GM12892 (cell line): ENCODE results near the gene NEFH.

ENCODE experiments used
- DNase-seq: peaks from one replicate; pipeline ENCODE4 v3.0.0; 2011; ENCODE audit not compliant: insufficient read length
- FAIRE-seq: peaks from 2 replicates; lab custom pipeline; 2011; peaks lifted over from hg19 to GRCh38; lab: Jason Lieb, UNC
- POLR2A ChIP-seq: IDR thresholded peaks from 2 replicates; pipeline ENCODE4 v1.6.1; 2011; ENCODE audit warnings: low read depth, low read length, control low read depth
- POLR2AphosphoS5 ChIP-seq: IDR thresholded peaks from 2 replicates; pipeline ENCODE4 v1.6.1; 2011; ENCODE audit warnings: low read depth, low read length, control low read depth
- TAF1 ChIP-seq: IDR thresholded peaks from 2 replicates; pipeline ENCODE4 v1.6.1; 2011; ENCODE audit warnings: low read depth, mild to moderate bottlenecking, control low read depth, low read length, borderline replicate concordance

The NEFH gene

DNA sequence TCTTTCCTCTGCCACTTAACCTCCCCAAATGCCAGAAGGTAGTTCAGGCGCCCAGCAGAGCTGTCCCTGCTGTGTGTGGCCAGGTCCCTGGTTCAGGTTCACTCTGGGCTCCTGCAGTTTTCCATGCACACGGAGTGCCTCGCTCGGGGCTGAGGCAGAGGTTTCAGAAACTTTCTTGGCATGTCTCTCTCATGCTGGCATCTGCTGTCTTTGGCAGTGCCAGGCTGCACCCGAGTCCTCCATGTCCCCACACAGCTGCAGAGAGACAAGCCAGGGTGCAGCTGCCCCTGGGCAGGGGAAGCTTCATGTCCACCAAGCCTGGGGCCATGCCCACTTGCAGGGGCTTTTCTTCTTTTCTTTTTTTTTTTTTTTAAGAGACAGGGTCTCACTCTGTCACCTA, 7.0 kb upstream of the NEFH start:
- FAIRE-seq (no peak), DNase-seq (no peak)
- no peak for TF ChIP-seq POLR2AphosphoS5

DNA sequence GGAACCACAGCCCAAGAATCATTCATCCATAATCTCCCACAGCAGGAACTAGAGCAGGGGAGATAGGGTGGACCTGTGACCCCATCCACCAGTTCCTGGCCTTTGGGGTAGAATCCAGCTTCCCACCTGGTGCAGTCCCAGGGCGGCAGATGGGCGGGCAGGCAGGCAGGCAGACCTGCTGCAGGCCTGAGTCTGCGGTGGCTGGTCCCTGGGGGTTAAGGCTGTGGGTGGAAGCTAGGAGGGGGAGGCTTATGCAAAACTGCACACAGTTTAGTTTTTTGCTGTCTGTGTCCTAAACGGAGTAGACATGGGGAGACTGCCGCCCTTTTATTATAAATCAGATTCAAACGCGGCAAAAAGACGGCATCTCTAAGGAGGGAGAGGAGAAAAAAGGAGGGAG, 4.5 kb upstream of the NEFH start:
- FAIRE-seq: no peak
- no peak for DNase-seq
- TF ChIP-seq POLR2A (no peak), TAF1 (no peak), POLR2AphosphoS5 (no peak)

DNA sequence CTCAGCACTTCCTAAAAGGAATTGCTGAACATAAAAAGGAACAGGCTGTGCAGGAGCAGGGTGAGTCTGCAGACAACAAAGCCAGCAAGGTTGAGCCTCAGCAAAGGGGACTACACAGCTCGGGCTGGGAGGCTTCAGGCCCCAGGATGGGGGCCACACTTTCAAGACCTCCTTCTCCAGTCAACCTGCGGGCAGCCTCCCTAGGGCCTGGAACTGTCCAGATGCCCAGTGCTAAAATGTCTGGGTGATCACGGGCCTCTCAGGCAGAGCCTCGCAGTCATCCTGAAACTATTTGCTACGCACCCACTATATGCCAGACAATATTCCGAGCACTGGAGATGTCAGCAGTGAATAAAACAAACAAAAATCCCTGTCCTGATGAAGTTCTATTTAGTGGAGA, 3.9 kb upstream of the NEFH start:
- TF ChIP-seq TAF1 (no peak), POLR2A (no peak), POLR2AphosphoS5 (no peak)
- DNase-seq: no peak
- no peak for FAIRE-seq

DNA sequence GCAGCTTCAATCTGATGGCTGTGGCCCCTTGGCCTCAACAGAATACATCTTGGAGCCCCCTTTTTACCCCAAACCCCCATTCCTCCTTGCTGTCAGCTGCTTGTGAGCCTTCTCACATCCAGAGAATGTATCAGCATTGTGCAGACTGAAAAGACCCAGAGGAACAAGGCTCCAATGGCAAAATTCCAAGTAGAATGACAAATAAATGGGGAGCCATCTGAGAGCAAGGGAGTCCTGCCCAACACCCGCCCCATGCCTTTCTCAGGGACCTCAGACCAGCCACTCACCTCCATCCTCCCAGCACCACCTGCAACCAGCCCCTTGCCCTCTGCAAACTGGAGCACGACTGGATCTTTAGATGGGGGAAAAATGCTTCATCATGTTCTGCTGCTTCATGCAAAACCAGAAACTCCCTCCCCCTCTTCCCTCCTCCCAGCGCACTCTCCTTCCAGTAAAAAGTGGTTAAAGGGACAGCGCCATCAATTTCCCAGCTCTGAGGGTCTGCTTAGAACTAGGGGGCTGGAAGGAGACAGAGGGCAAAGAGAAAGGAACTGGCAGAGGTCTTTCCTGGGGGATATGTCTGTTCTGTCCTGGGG, 2.2 kb upstream of the NEFH start:
- DNase-seq (no peak), FAIRE-seq (no peak)
- no peak for TF ChIP-seq POLR2A
- no peak for TF ChIP-seq POLR2AphosphoS5

DNA sequence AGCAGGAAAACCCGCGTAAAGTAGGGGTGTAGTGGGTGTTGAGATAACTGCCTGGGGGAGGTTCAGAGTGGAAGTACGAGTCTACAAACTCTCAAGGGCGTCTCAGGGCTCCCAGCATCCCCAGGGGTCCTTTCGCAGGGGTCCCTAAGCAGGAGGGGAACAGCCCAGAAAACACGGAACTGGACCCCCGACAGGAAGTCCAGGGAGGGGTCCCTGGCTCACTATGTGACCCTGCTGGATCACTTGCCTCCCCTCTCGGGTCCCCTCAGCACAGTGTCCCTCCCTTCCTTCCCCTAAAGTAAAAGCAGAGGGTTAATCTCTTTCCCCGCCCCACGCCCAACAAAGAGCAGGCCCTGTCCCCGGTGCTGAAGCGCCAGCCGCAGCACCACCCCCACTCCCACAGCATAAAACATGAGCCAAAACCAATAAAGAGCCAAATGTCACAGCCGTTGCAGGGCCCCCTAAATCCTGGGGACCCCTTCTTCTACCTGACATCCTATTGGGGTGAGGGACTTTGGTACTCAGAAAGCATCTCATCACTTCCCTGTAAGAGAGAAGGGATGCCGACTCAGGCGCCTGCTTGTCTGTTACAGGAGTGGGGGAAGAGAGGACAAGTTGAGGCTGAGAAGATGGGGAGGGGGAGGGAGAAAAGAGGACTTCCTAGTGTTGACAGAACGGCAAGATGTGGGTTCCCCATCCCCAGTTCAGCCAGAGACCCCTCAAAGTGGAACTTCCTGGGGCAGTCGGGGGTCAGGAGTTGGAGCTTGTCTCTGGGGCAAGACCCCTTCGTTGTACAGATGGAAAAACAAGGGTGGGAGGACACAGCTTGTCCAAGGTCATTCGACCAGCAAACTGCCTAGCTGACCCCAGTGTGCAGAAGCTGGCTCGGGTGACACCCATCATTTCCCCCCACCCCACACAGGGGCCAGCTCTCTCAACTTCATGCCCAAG, 1.4 kb upstream of the NEFH start:
- TF ChIP-seq POLR2AphosphoS5: no peak
- TF ChIP-seq TAF1: no peak
- TF ChIP-seq POLR2A: no peak
- no peak for FAIRE-seq
- DNase-seq: no peak

DNA sequence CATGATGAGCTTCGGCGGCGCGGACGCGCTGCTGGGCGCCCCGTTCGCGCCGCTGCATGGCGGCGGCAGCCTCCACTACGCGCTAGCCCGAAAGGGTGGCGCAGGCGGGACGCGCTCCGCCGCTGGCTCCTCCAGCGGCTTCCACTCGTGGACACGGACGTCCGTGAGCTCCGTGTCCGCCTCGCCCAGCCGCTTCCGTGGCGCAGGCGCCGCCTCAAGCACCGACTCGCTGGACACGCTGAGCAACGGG, 169 bp downstream of the NEFH start:
- DNase-seq (no peak), FAIRE-seq (no peak)
- TF ChIP-seq TAF1: no peak
- no peak for TF ChIP-seq POLR2A
- TF ChIP-seq POLR2AphosphoS5: no peak

DNA sequence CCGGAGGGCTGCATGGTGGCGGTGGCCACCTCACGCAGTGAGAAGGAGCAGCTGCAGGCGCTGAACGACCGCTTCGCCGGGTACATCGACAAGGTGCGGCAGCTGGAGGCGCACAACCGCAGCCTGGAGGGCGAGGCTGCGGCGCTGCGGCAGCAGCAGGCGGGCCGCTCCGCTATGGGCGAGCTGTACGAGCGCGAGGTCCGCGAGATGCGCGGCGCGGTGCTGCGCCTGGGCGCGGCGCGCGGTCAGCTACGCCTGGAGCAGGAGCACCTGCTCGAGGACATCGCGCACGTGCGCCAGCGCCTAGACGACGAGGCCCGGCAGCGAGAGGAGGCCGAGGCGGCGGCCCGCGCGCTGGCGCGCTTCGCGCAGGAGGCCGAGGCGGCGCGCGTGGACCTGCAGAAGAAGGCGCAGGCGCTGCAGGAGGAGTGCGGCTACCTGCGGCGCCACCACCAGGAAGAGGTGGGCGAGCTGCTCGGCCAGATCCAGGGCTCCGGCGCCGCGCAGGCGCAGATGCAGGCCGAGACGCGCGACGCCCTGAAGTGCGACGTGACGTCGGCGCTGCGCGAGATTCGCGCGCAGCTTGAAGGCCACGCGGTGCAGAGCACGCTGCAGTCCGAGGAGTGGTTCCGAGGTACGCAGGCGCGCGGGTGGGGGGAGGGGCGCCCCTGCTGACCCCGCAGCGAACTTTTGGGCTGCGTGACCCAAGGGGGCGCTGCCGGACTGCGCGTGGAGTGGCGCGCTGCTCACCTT, 670 bp downstream of the NEFH start:
- FAIRE-seq: no peak
- no peak for DNase-seq
- no peak for TF ChIP-seq POLR2AphosphoS5
- no peak for TF ChIP-seq TAF1
- TF ChIP-seq POLR2A: no peak

DNA sequence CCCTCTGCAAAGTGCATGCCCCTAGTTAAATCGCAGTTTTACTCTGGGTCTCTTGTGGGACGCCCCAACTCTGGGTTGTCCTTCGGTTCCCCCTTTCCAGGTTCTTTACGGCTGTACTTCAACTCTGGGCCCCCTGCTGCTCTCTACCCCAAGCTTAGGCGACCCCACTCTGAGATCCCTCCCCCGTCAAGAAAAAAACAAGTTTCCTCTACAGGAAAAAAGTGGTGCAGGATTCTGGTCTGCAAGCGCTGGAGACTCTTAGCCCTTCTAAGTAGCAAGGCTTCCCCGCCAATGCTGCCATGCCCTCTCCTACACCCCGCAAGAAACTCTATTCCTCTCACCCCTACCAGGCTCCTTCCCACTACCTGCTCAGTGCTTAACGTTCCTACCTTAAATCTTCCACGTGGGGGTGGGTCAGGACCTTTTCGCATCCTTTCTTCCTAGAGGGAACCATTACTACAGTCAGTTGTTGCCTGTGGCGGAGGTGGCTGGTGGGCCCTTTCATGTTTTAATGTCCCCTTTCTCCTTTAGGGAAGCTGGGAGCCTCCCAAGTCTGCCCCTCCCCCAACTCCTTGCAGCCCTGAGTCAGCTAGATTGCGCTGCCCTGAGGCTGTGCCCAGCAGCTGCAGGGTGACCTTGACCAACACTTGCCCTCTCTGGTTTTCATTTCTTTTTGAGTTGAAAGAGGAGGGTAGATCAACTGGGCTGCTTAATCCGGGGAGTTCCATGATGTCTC, 1.4 kb downstream of the NEFH start:
- no peak for TF ChIP-seq TAF1
- TF ChIP-seq POLR2A: no peak
- no peak for TF ChIP-seq POLR2AphosphoS5
- DNase-seq: no peak
- FAIRE-seq: no peak

DNA sequence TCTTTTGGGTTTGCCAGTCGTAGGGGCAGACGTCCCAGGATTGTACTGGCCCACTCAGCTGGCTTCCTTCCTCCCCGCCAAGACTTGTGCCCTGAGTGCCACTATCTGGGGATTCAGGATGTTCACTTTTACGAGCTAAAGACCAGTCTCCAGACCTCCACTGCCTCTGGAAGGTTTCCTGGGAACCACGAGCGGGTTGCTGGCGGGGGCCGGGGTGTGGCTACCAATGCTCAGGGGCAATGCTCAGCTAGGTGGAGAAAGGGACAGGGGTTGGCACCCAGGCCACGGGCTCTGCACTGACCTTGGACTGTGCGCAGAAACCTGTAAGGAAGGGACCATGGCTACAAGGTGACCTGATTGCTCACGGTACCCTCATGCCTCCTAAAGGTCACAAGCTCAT, 2.2 kb downstream of the NEFH start:
- DNase-seq: no peak
- TF ChIP-seq TAF1 (no peak), POLR2A (no peak), POLR2AphosphoS5 (no peak)
- FAIRE-seq: no peak

DNA sequence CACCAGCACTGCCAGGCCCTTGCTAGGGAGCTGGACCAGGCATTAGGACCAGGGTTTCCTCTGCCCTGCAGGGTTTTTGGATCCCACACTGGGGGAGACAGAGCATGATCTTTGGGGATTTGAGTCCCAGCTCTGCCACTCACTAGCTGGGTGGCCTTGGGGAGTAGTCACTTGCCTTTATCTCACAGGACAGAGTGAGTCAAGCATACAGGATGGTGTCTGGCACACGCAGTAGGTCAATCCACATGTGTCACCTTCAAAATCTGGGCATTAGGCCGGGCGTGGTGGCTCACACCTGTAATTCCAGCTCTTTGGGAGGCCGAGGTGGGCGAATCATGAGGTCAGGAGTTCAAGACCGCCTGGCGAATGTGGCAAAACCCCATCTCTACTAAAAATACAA, 2.7 kb downstream of the NEFH start:
- no peak for FAIRE-seq
- no peak for DNase-seq
- TF ChIP-seq TAF1 (no peak), POLR2A (no peak), POLR2AphosphoS5 (no peak)

DNA sequence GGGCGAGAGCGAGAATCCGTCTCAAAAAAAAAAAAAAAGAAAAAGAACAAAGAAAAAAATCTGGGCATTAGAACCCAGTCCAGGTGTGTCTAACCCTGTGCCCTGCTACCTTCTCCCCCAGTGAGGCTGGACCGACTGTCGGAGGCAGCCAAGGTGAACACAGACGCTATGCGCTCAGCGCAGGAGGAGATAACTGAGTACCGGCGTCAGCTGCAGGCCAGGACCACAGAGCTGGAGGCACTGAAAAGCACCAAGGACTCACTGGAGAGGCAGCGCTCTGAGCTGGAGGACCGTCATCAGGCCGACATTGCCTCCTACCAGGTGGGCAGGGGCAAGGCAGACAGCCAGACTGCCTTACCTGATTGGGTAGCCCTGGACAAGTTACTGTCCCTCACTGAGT, 3.2 kb downstream of the NEFH start:
- DNase-seq (no peak), FAIRE-seq (no peak)
- TF ChIP-seq POLR2A (no peak), POLR2AphosphoS5 (no peak), TAF1 (no peak)

DNA sequence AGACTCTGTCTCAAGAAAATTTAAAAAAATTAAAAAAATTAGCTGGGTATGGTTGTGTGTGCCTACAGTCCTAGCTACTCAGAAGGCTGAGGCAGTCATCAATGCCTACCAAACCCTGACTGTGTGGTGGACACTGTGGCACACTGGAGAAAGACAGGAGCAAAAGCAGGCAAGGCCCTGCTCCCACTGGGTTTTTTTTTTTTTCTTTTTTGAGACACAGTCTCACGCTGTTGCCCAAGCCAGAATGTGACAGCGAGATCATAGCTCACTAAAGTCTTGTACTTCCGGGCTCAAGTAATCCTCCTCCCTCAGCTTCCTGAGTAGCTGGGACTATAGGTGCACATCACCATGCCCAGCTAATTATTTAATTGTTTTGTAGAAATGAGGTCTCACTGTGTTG, 4.6 kb downstream of the NEFH start:
- no peak for FAIRE-seq
- TF ChIP-seq POLR2AphosphoS5: no peak
- TF ChIP-seq POLR2A: no peak
- no peak for TF ChIP-seq TAF1
- DNase-seq: no peak
